Activated CD8-positive, alpha-beta T cell treated with anti-CD3 and anti-CD28 coated beads, Interleukin-2, amount 10 ng/mL, durations not matched to agents 7 days and 5 days (primary cell): ENCODE measurements around the gene P3H2. TPM values are rescaled to one million over a fixed set of nuclear protein-coding genes. Genes with fewer than 3 reads are reported as not detected.
"Not testable (repeated sequence)": the region's sequence is repeated elsewhere in the genome, so short reads cannot be mapped to it uniquely, and the experiment has no call there.

Source experiments
- ATAC-seq: fragments of 150-1000 bp; cut with Tn5 transposase; one replicate; pipeline ENCODE4 v1.10.0; 2021; ENCODE audit warnings: moderate library complexity
- CTCF ChIA-PET: fragments of 350-600 bp; sonication (Branson Sonifier 250); formaldehyde crosslinking; loops from one replicate; lab custom pipeline; 2021; ENCODE audit warnings: antibody characterized with exemption; lab: Charles Lee
- POLR2A ChIA-PET: fragments of 350-600 bp; sonication (Branson Sonifier 250); formaldehyde crosslinking; loops from one replicate; lab custom pipeline; 2021; ENCODE audit warnings: antibody characterized with exemption; lab: Charles Lee
- DNase-seq: peaks from one replicate; pipeline ENCODE4 v3.0.0-alpha.2; 2020
- H3K27ac Mint-ChIP-seq: one replicate; pipeline ENCODE4 v1.8.0; 2021; ENCODE audit warnings: mild to moderate bottlenecking, mixed read lengths
- H3K27me3 Mint-ChIP-seq: one replicate; pipeline ENCODE4 v1.8.0; 2021; ENCODE audit warnings: low read depth, mixed read lengths
- H3K36me3 Mint-ChIP-seq: one replicate; pipeline ENCODE4 v1.8.0; 2021; ENCODE audit warnings: low read depth, mixed read lengths
- H3K4me1 Mint-ChIP-seq: one replicate; pipeline ENCODE4 v1.8.0; 2021; ENCODE audit warnings: low read depth, mixed read lengths
- H3K4me3 Mint-ChIP-seq: one replicate; pipeline ENCODE4 v1.8.0; 2021; ENCODE audit warnings: mild to moderate bottlenecking, mixed read lengths
- H3K9me3 Mint-ChIP-seq: one replicate; pipeline ENCODE4 v1.8.0; 2022; ENCODE audit warnings: mixed read lengths; ENCODE audit not compliant: insufficient read depth
- total RNA-seq, 2 experiments: library from RNA; stranded (reverse); gene quantifications; one replicate each; pipeline ENCODE4 v1.2.3, GENCODE V29; 2021

P3H2 gene
- total RNA-seq, 2 experiments from 2014 or later: not detected

- H3K27ac Mint-ChIP-seq, H3K4me3 Mint-ChIP-seq, ATAC-seq, DNase-seq, H3K36me3 Mint-ChIP-seq, H3K27me3 Mint-ChIP-seq, H3K9me3 Mint-ChIP-seq, POLR2A ChIA-PET, H3K4me1 Mint-ChIP-seq: not testable (repeated sequence)
- CTCF ChIA-PET: interaction anchor here (1.5 kb wide), 1 partner anchor 183 kb away, joined by 4 read pairs; no protein-coding TSS in a partner anchor
Observed at GRCh38 chr3:190149830-190150619, 29.3 kb upstream of the P3H2 start.

GRCh38 chr3:190144793-190145192 lies 24.1 kb upstream of the P3H2 start:
- H3K4me3 Mint-ChIP-seq, H3K36me3 Mint-ChIP-seq, H3K9me3 Mint-ChIP-seq, ATAC-seq, H3K27me3 Mint-ChIP-seq, CTCF ChIA-PET, POLR2A ChIA-PET, DNase-seq, H3K27ac Mint-ChIP-seq, H3K4me1 Mint-ChIP-seq: not testable (repeated sequence)

GRCh38 chr3:190142041-190142440 lies 21.3 kb upstream of the P3H2 start:
- Mint-ChIP-seq H3K9me3 (no peaks in the 10 kb centered on the region), H3K27ac (no peak overlapping the region), H3K4me3 (no peak overlapping the region), H3K27me3 (peaks cover 5% of the 10 kb centered on the region), H3K4me1 (no peaks in the 10 kb centered on the region), H3K36me3 (no peaks in the 10 kb centered on the region)
- DNase-seq (no peak), ATAC-seq (no peak)
- ChIA-PET CTCF (no interaction called here), POLR2A (no interaction called here)

- POLR2A ChIA-PET: no interaction called here
- Mint-ChIP-seq H3K4me3 (no peak overlapping the region), H3K4me1 (no peaks in the 10 kb centered on the region), H3K27me3 (peaks cover 7% of the 10 kb centered on the region), H3K27ac (no peak overlapping the region), H3K9me3 (no peaks in the 10 kb centered on the region), H3K36me3 (no peaks in the 10 kb centered on the region)
- CTCF ChIA-PET: no interaction called here
- DNase-seq: no peak
- ATAC-seq: no peak
Observed at GRCh38 chr3:190139365-190139764, 18.7 kb upstream of the P3H2 start.

GRCh38 chr3:190132371-190132770 lies 11.7 kb upstream of the P3H2 start:
- POLR2A ChIA-PET: interaction anchor here (0.6 kb wide), 1 partner anchor 263 kb away, joined by 3 read pairs; no protein-coding TSS in a partner anchor
- H3K36me3 Mint-ChIP-seq: no peaks in the 10 kb centered on the region
- DNase-seq (no peak), ATAC-seq (no peak)
- CTCF ChIA-PET: no interaction called here
- no peak overlapping the region for H3K27ac Mint-ChIP-seq
- H3K27me3 Mint-ChIP-seq: peaks cover 7% of the 10 kb centered on the region
- no peaks in the 10 kb centered on the region for H3K4me1 Mint-ChIP-seq
- H3K9me3 Mint-ChIP-seq: no peaks in the 10 kb centered on the region
- no peak overlapping the region for H3K4me3 Mint-ChIP-seq

- DNase-seq (no peak), ATAC-seq (no peak)
- H3K4me1 Mint-ChIP-seq: no peaks in the 10 kb centered on the region
- ChIA-PET CTCF (interaction anchor here (0.9 kb wide), 1 partner anchor 10 kb away, joined by 4 read pairs; no protein-coding TSS in a partner anchor), POLR2A (no interaction called here)
- no peaks in the 10 kb centered on the region for H3K9me3 Mint-ChIP-seq
- H3K4me3 Mint-ChIP-seq: no peak overlapping the region
- H3K27ac Mint-ChIP-seq: no peak overlapping the region
- H3K36me3 Mint-ChIP-seq: no peaks in the 10 kb centered on the region
- H3K27me3 Mint-ChIP-seq: peaks cover 4% of the 10 kb centered on the region
Observed at GRCh38 chr3:190131329-190131728, 10.6 kb upstream of the P3H2 start.

GRCh38 chr3:190130696-190131095 lies 10.0 kb upstream of the P3H2 start:
- DNase-seq: no peak
- no peak for ATAC-seq
- no peak overlapping the region for H3K4me3 Mint-ChIP-seq
- POLR2A ChIA-PET: no interaction called here
- no peak overlapping the region for H3K27ac Mint-ChIP-seq
- H3K9me3 Mint-ChIP-seq: no peaks in the 10 kb centered on the region
- H3K27me3 Mint-ChIP-seq: peaks cover 4% of the 10 kb centered on the region
- CTCF ChIA-PET: interaction anchor here (0.9 kb wide), 1 partner anchor 10 kb away, joined by 4 read pairs; no protein-coding TSS in a partner anchor
- H3K4me1 Mint-ChIP-seq: no peaks in the 10 kb centered on the region
- no peaks in the 10 kb centered on the region for H3K36me3 Mint-ChIP-seq

- Mint-ChIP-seq H3K4me1 (no peaks in the 10 kb centered on the region), H3K27ac (no peak overlapping the region), H3K9me3 (no peaks in the 10 kb centered on the region), H3K27me3 (peaks cover 4% of the 10 kb centered on the region), H3K36me3 (no peaks in the 10 kb centered on the region), H3K4me3 (no peak overlapping the region)
- DNase-seq: no peak
- no peak for ATAC-seq
- ChIA-PET CTCF (interaction anchor here (0.5 kb wide), 1 partner anchor 138 kb away, joined by 3 read pairs; no protein-coding TSS in a partner anchor), POLR2A (no interaction called here)
Observed at GRCh38 chr3:190130037-190130436, 9.3 kb upstream of the P3H2 start.

GRCh38 chr3:190127797-190128196 lies 7.1 kb upstream of the P3H2 start:
- no peak for DNase-seq
- ChIA-PET CTCF (no interaction called here), POLR2A (no interaction called here)
- no peaks in the 10 kb centered on the region for H3K4me1 Mint-ChIP-seq
- H3K36me3 Mint-ChIP-seq: no peaks in the 10 kb centered on the region
- no peak for ATAC-seq
- H3K27me3 Mint-ChIP-seq: peaks cover 10% of the 10 kb centered on the region
- no peaks in the 10 kb centered on the region for H3K9me3 Mint-ChIP-seq
- H3K27ac Mint-ChIP-seq: no peak overlapping the region
- no peak overlapping the region for H3K4me3 Mint-ChIP-seq

- H3K4me1 Mint-ChIP-seq: no peaks in the 10 kb centered on the region
- H3K9me3 Mint-ChIP-seq: no peaks in the 10 kb centered on the region
- no peak overlapping the region for H3K27ac Mint-ChIP-seq
- H3K27me3 Mint-ChIP-seq: peaks cover 16% of the 10 kb centered on the region
- DNase-seq (no peak), ATAC-seq (no peak)
- no peaks in the 10 kb centered on the region for H3K36me3 Mint-ChIP-seq
- ChIA-PET POLR2A (no interaction called here), CTCF (no interaction called here)
- H3K4me3 Mint-ChIP-seq: no peak overlapping the region
Observed at GRCh38 chr3:190127195-190127594, 6.5 kb upstream of the P3H2 start.

GRCh38 chr3:190125436-190126068 lies 4.9 kb upstream of the P3H2 start:
- no peak overlapping the region for H3K4me3 Mint-ChIP-seq
- no peak for ATAC-seq
- H3K9me3 Mint-ChIP-seq: no peaks in the 10 kb centered on the region
- peaks cover 22% of the 10 kb centered on the region for H3K27me3 Mint-ChIP-seq
- CTCF ChIA-PET: no interaction called here
- no peaks in the 10 kb centered on the region for H3K36me3 Mint-ChIP-seq
- no peak overlapping the region for H3K27ac Mint-ChIP-seq
- POLR2A ChIA-PET: no interaction called here
- DNase-seq: no peak
- H3K4me1 Mint-ChIP-seq: no peaks in the 10 kb centered on the region

GRCh38 chr3:190124067-190124466 lies 3.4 kb upstream of the P3H2 start:
- POLR2A ChIA-PET: no interaction called here
- ATAC-seq: no peak
- no peaks in the 10 kb centered on the region for H3K9me3 Mint-ChIP-seq
- H3K4me3 Mint-ChIP-seq: no peak overlapping the region
- peaks cover 6% of the 10 kb centered on the region for H3K4me1 Mint-ChIP-seq
- CTCF ChIA-PET: no interaction called here
- peaks cover 31% of the 10 kb centered on the region for H3K27me3 Mint-ChIP-seq
- no peaks in the 10 kb centered on the region for H3K36me3 Mint-ChIP-seq
- no peak overlapping the region for H3K27ac Mint-ChIP-seq
- no peak for DNase-seq
